Embryonic facial prominence (tissue), 1 donor: ENCODE data around the gene ACSBG1.

Source experiments
- DNase-seq: peaks from one replicate; pipeline ENCODE4 v3.0.0-alpha.2; 2016; ENCODE audit errors: extremely low spot score

Gene ACSBG1

DNA sequence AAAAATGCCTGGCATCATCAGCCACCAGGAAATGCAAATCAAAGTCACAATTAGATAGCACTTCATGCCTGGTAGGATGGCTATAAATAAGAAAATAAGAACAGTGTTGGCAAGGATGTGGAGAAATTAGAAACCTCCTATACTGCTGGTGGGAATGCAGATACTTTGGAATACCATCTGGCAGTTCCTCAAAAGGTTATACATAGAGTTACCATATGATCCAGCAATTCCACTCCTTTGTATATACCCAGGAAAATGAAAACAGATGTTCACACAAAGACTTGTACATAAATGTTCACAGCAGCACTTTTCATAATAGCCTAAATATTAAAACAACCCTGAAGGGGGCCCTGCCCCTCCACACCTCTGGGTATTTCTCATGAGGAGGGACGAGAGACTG lies 13.7 kb downstream of the ACSBG1 start:
- DNase-seq, result no peak

DNA sequence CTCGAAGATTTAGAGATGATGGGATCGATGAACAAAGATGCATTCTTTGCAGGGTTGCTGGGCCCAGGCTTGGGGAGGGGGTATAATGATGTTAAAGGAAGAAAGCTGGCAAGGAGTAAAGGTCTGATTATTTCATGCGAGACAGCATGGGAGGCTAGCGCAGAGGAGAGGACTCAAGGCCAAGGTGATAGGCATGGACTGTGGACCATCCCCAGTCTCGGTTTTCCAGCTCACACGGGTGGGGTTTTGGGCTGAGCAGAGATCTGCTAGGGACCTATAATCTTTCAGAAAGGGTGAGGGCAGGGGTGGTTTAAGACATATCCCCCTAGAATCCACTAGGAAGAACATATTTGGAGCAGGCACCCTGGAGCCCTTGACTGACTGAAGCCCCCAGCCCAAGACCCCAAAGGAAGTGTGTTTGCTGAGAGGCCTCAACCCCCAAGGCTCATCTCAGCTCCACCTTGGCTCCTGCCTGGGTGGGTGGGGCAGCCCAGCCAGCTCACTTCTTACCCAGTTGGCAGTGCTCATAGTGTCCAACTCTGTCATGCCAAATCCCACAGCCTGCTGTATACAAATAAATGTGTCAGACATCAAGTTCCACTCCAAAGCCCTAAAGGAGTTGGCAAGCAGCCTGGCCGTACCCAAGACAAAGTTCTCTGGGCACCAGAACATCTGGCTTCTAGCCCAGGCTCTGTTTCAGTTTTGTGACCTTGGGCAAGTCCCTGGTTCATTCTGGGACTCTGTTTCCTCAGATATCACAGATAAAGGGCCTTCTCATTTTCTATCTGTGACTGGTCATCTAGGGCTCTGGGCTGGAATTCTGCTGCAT lies 17.9 kb downstream of the ACSBG1 start:
- DNase-seq, result no peak

- no peak for DNase-seq
Observed at GRCh38 chr15:78213956-78214355, 20.4 kb downstream of the ACSBG1 start.

- DNase-seq, result no peak
Observed at GRCh38 chr15:78213425-78213750, 21.0 kb downstream of the ACSBG1 start.

DNA sequence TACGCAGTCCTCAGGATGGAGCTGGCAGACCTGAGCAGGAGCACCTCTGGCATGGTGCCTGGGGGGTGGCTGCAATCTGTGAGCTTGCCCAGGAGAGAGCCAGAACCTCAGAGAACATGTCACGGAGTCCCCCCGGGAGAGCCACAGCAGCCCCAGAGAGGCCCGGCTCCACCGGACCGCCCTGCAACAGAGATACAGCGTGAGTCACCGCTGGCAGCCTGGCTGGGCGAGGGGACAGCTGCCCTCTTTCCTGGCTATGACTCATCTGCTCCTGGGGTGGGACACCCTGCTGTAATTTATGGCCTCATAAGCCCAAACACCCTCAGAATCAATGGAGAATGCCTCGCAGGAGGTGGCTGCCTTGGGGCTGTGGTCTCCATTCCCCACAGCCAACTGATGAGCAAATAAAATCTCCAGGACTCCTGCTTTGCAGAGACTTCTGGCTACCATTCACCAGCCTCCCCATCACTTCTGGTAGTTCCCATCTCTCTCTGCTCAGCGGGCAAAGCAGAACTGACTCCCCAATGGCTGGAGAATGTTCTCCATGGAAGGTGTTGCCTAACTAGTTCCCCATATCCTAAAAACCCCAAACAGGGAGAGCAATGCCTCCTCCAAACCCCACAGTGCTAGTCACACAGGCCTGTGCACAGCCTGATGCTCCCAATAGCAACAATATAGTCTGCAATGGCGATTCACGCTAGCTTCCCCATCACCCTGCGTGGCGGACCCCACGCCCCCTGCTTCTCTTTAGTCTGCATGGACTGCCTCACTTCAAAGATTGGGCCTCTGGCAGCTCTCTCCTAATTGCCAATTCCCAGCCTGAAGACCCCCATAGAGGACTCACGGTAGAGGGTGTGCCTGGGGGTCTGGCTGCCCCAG lies 21.6 kb downstream of the ACSBG1 start:
- DNase-seq, result no peak

DNA sequence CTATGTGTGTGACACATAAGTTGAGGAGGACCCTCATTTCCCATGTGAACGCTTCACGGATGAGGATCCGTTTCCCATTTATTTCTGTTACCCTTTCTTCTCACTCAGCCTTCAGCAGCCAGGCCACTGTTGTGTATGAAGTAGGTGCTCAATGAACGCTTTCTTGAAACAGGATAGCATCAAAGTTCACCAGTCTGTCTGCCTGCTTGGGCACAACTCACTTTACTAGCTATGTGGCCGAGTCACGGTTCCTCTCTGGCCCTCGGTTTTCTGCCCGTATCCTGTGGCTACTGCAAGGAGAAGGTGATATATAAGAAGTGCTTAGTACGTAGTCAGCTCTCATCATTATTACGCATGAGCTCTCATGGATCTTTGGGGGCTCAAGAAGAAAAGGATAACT lies 22.4 kb downstream of the ACSBG1 start:
- no peak for DNase-seq

GRCh38 chr15:78211189-78211921 lies 23.0 kb downstream of the ACSBG1 start:
- no peak for DNase-seq

DNA sequence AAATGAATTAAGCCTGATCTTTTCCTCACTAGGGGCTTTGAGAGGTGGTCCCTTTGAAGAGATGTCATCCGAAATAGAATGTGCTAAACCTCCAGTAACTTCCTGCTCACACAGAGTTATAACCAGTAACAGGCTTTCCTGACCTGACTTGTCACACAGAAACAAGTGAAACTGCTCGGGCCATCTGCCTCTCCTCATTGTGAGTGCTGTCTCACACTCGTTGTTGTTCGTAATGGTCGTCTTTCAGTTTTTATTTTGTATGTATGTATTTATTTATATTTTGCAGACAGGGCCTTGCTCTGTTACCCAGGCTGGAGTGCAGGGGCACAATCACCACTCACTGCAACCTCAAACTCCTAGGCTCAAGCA lies 24.0 kb downstream of the ACSBG1 start:
- DNase-seq, result no peak

DNA sequence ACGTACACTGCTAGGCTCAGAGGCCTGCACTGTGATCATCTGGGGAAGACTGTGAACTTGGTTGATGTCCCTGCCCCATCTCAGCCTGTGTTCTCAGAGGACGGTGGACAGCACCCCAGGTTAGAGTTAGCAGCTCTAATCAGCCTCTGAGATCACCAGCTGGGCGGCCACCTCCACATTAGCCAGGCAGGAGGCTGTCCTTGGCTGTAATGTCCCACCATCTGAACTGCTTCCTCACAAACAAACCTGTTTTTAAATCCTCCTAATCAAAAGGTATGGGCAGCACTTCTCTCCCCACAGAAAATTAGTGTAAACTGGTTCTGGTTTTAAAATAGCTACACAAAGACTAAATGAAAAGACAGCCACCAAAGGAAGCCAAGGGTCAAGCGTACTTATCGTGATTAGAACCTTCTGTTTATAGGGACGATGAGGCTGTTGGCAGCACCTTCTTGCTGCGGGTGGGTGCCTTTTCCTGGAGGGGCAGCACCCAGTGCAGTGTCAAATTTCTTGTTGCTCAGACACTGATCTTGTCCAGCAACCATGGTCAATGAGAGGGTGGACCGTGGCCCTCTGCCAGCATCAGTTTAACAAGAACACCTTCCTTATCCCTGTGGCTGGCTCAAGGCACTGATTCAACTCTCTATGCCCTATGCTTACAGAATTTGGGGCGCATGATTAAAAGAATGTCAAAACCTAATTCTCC lies 24.6 kb downstream of the ACSBG1 start:
- DNase-seq, result no peak

DNA sequence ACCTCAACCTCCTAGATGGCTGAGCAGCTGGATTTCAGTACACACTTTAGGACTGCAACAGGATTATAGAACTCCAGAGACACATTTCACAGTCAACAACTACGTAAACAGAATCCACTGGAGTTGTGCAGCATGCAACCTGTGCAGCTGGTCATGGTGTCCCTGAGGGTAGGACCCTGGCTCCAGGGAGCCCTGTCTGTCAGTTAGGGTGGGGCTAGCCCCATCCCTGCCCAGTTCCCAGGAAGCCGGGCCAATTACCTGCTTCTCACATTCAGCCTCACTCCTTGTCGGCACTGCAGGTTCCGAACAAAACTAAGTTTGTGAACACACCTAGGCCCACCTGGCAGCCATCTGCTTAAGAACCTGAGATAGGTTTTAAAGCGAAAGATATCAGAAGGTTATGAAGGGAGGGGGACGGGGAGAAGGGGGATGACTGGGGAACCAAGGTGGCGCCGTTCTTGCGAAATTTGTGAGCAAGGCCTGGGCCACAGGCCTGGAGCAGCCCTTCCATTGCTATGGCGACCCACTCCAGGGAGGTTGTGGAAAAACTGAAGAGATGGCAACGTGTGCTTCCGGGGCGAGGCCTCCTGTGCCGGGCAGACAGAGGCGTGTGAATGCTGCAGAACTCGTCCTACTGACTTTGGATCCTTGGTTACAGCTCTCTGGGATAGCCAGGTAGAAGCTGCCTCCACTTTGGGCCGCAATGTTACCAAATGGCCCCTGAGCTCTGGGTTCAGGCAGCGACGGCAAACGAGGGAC lies 25.3 kb downstream of the ACSBG1 start:
- DNase-seq, result no peak

DNA sequence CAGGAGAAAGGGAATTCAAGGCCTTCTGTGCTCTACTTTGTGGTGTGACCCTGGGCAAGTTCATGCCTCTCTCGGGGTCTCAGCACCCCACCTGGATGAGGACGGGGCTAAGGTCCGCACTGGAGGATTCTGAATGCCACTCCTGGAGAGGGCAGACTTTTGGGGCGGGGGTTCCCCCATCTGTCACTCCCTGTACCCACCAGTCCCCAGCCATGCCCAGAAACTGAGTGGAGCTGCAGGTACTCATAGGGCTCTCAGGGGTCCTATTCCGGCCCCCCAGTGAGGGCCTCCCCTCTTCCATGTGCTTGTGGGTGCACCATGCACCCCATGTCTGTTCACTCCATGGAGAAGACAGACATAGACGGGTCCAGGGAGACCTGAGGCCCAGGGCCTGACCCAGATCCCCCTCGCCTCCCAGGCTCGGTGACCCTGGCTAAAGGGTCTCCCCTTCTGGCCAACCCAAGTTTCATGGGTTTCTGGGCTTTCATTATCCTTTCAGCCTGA lies 26.0 kb downstream of the ACSBG1 start:
- DNase-seq, result no peak

- no peak for DNase-seq
Observed at GRCh38 chr15:78207641-78208340, 26.6 kb downstream of the ACSBG1 start.

GRCh38 chr15:78207110-78207458 lies 27.3 kb downstream of the ACSBG1 start:
- DNase-seq, result no peak

DNA sequence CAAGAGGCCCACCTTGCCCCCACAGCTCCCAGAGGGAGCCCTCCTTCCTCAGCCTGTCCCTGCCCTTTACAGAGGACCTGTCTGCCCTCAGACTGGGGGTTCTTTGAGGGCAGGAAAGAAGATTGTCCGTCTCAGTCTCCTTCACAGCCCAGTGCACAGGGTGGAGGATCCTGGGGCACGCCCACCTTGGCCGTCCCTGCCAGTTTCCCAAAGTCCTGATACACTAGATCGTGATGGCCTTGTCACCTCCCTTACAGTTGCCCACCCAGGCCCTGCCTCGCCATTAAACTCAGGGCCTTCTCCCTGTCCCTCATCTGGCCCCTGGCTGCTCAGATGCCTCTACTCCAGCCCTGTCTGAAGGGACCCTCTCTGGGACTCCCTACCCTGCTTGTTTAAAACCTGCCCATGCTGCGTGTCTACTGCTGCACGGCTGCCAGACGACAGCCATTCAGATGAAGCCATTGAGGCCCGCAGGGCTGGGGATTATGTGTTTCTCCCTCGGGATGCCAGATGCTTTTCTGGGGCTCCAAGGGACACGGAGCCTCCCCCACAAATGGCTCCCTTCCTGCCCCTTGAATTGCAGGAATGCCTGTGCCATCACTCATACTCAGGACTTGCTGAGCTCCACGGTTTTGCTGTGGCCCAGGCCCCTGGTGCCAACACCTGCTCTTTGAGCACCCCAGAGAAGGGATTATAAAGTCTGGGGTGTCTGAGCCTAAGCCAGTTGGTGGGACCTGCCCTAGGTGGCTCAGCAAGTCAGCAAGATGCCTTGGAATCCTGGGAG lies 27.8 kb downstream of the ACSBG1 start:
- DNase-seq, result no peak

DNA sequence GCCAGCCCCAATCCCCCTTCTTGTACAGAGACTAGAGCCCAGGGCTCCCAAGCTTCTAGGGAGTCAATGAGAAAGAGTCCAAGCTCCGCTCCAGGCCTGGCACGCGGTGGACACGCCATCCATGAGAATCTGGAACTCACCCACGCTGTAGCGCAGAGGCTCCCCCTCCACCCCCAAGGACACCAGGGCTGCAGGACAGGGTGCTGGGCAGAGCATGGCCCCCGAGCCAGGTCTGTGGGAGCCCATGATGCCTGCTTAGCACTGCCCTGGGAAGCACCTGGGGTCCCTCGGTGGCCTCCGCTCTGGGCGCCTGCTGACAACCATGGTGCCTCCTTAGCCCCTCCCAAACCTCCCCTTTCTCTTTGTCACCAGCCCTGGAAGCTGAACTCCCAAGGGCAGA lies 28.5 kb downstream of the ACSBG1 start:
- no peak for DNase-seq

- DNase-seq, result no peak
Observed at GRCh38 chr15:78205337-78205736, 29.0 kb downstream of the ACSBG1 start.

GRCh38 chr15:78204351-78205309 lies 29.7 kb downstream of the ACSBG1 start:
- no peak for DNase-seq
